HG02970 (cell line): ENCODE results near the gene STK36.

Source experiments
- ATAC-seq: cut with Tn5 transposase; IDR thresholded peaks from one replicate; pipeline ENCODE4 v1.9.1; 2021; ENCODE audit warnings: mild to moderate bottlenecking, moderate library complexity, moderate number of reproducible peaks; ENCODE audit not compliant: unreplicated experiment, low FRiP score

STK36 gene

DNA sequence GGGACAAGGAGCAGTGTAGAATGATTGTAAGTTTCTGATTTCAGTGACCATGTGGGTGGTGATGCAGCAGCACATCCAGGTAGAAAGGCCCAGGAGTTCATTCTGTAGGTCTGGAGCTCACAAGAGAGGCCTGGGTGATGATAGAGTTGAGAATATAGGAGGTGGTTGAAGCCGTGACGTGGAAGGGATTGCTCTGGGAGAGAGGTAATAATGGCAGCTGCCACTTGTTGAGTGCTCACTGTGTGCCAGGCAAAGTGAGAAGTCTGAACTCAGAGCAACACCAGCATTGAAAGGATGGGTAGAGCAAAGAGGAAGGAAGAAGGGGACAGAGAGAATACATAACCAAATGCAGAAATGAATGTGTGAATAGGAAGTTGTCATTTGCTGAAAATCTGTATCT lies 42.0 kb downstream of the STK36 start:
- ATAC-seq: no peak

DNA sequence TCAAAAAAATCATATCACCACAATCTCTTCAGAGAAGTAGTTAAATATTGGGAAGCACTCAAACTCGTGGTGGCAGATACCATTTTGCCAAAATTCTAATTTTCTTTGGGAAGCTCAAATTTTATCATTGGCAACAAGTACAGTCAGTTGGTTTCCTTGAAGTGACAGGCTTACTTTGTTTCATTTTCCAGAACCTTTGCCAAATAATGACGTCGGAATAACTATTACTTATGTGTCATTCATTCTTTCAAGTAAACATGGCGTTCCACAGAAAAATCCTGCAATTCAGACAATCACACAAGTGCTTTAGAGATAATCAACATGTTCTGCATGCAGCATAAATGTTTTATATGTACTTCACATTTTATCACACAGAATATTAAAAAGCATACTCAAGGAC lies 44.2 kb downstream of the STK36 start:
- no peak for ATAC-seq

DNA sequence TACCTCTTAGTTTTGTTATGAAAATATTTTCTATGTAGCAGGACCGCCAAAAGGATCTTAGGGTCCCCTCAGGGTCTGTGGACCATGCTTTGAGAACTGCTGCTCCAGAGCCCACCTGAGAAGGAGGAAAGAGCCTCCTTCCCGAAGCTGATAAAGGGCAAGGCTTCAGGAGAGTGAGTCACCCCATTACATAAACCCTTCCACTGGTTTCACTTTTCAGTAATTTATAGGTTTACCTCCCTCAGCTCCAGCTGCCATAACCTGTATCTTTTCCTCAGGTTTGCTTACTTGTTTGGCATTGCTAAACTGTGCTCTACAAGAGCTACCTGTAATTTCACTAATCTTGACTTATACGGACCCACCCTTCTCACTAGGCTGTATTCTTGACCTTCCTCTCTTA lies 45.4 kb downstream of the STK36 start:
- no peak for ATAC-seq

DNA sequence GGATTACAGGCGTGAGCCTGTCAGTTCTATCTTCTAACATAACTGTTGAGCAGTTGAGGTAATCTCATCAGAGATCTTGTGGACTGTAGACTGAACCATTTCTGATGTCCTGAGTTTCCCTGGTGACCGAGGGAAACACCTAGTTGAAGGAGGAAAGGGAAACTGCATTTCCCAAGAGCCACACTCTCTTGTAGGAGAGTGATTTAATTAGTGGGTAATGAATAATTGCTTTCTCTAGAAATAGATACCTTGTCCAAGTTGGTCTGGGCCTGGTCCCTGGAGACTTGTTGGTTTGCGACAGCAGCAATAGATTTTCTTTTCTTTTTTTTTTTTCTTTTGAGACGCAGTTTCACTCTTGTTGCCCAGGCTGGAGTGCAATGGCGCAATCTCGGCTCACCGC lies 46.2 kb downstream of the STK36 start:
- ATAC-seq: no peak

DNA sequence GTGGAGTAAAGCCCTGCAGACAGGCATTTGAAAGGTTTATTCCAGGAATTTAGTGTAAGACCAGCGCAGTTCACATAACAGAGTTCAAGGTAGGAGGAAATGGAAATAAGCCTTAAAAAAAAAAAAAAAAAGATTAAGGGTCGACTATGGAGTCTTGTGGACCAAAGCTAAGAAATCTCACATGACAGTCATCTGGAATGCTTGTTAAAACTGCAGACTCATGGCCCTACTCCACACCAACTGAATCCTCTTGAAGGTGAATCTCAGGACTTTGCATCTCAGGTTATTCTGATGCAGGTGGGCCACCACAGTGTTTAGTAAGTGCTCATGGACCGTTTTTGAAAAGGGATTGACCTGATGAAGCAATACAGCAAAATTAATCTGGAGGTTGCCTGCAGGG lies 47.6 kb downstream of the STK36 start:
- ATAC-seq: no peak

DNA sequence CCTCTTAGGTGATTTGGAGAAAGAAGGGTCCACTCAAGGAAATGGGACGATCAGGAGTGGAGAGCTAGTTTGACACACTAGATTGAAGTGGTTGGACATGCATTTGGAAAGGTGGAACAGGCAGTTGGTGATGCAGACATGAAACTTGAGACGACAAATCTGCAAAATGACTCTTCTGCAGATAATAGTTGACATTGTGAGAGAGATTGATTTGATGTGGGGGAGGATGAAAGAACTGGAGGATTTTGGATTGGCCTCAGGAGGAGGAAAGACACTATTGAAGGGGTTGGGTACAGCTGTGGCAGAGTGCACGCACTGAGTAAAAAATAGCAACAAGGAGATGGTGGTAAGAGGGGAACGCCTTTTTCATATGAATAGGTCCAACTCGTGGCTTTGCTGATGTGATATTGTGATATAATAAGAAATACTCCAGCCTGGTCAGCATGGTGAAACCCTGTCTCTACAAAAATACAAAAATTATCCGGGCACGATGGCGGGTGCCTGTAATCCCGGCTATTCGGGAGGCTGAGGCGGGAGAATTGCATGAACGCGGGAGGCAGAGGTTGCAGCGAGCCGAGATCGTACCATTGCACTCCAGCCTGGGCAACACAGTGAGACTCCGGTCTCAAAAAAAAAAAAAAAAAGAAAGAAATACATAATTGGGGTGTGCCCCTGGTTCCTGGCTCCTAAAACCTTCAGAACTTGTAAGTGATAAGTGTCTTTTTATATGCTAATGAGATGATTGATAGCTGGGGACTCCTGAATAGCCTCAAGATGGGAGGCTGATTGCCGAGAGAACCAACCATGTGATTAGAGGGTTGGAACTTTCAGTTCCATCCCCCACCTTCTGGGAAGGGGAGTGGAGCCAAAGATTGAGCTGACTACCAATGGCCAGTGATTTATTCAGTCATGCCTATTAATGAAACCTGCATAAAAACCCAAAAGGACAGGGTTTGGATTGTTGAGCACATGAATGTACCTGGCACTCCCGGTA lies 48.5 kb downstream of the STK36 start:
- no peak for ATAC-seq

DNA sequence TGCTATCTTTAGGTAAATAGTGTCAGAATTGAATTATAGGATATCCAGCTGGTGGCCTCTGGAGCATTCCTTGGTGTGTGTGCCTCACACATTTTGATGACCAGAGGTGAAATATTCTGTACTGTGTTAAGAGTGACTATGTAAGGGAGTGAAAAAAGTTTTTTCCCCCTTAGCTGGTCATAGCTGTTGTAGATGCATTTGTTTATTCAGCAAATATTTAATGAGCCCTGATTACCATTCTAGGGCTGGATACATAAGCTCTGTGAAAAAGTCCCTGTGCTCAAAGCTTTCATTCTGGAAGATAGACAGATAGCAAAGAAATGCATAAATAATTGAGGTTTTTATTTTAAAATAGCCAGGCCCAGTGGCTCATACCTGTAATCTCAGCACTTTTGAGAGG lies 49.6 kb downstream of the STK36 start:
- no peak for ATAC-seq

DNA sequence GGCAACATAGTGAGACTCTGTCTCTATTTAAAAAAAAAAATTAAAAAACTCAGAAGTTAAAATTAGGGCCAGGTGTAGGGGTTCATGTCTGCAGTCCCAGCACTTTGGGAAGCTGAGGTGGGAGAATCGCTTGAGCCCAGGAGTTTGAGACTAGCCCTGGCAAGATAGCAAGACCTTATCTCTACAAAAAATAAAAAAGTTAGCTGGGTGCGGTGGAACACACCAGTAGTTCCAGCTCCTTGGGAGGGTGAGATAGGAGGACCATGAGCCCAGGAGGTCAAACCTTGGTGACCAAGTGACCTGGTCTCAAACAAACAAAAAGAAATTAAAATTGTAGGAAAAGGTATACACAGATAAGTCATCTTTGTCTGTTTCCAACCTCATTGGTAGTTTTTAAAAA lies 50.0 kb downstream of the STK36 start:
- no peak for ATAC-seq

DNA sequence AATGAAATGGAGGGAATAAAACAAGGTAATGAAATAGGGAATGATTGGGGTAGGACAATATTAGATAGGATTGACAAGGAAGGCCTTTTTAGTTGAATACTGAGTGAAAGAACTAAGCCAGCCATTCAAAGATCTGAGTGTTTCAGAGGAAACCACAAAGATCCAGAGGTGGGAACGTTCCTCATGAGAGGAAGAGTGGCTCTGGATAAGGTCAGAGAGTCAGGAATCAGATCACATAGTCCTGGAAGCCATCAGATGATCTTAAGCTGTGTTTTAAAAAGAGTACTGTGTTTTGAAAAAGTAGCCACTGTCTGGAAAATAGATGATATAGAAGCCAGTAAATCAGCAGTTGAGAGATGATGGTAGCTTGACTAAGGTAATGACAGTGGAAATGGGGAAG lies 50.5 kb downstream of the STK36 start:
- ATAC-seq: no peak

DNA sequence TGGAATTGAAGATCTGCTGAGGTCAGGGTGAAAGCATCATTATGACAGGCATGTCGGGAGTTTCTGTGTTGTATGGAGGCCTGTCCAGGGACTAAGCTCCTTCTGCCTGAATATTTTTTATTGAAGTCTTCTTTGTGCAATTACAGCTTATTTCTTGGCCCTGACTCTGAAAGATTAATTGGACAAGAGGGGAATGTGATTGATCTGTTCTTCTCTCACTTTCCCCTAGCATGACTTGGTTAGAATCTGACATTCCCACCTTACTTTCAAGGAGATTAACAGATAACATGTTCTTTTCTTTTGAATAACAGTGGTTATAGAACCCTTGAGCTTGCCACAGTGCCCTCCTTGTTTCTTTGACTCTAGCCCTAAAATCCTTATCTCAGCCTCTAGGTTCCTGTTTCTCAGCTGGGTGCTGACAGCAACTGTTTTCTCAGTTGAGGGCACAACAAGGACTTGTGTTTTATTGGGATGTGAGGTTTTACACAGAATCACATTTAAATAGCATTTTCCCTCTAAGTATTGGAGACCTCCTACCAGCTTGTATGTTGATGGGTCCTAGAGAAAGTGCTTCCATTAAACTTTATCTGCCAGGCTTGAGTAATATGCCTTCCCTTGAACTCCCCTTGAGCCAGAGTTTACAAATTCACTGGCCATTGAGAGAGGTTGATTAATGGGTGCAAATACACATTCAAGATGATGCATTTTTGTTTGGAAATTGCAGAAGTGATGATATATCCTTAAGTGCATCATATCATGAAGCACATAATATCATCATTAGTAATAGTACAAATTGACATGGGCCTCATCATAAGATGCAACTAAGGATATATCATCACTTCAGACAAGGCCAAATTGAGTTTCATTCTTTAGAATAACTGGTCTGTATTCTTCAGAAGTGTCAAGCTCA lies 51.2 kb downstream of the STK36 start:
- no peak for ATAC-seq

DNA sequence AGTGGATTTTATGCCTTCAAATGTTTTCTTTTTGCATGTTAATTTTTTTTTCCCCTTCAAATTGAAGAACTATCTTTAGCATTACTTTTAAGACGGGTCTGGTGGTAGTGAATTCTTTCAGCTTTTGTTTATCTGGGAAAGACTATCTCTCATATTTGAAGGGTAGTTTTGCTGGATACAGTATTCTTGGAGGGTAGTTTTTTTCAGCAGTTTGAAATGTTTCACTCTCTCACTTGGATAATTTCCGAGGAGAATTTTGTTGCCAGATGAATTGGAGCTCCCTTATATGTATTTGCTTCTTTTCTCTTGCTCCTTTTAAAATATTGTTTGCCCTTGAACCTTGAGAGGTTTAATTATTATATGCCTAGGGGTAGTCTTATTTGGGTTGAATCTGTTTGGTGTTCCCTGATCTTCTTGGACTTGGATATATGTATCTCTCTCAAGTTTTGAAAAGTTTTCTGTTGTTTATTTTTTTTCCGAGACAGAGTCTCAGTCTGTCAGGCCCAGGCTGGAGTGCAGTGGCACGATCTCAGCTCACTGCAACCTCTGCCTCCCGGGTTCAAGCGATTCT lies 54.2 kb downstream of the STK36 start:
- ATAC-seq: no peak

DNA sequence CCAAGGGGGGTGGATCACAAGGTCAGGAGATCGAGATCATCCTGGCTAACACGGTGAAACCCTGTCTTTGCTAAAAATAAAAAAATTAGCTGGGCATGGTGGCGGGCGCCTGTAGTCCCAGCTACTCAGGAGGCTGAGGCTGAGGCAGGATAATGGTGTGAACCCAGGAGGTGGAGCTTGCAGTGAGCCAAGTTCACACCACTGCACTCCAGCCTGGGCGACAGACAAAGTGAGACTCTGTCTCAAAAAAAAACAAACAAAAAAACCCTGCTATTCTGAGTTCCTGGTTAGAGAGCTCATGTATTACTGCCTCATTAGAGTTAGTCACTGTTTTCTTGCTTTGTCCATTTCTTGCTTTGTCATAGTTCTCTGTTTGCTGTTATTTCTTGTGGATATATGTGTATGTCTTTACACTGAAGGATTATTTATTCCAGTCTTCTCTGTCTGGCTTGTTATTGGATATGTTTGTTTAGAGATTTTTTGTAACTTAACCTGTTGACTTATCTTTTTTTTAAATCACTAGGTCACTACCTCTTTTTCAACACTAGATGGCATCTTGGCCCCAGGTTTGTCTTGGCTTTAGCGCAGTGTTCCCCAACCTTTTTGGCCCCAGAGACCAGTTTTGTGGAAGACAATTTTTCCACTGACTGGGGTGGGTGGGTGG lies 55.7 kb downstream of the STK36 start:
- ATAC-seq: no peak

DNA sequence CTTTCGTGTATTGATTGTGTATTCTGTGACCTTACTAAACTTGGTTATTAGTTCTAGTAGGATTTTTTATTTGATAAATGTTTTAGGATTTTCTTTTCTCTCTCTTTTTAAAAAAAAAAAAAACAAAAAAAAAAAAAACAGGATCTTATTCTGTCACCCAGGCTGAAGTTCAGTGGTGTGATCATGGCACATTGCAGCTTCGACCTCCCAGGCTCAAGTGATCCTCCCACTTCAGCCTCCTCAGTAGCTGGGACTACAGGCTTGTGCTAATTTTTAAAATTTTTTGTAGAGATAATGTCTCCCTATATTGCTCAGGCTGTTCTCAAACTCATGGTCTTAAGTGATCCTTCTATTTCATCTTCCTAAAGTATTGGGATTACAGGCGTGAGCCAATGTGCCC lies 57.8 kb downstream of the STK36 start:
- ATAC-seq: no peak

DNA sequence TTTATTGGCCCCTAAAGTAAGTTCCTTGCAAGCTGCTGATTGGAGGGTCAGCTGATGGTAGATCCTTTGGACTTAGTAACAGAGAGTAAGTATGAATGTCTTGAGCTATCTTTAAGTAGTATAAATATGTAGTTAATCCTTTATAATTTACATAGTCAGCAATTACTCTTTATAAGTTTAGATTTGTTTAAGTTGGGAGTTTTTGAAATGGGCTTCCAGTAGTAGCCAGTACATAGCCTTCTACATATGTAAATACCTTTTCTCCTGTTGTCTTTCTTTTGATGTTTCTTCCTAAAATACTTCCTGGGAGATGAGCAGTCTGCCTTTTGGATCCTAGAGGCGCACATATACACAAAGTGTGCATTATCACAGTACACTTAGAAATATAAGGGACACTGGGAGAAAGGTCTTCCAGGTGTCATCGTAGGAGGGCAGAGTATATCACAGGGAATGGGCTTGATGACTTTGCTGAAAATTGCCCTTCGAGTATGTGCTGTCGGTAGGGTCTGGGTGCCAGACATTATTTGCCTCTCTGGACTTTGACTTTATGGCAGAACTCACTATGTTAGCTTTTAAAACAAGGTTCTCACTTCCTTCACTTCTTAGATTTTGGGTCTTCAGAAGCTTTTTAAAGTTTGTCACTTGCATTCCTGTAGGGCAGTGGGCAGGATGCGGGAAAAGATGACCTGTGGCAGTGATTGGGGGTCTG lies 60.3 kb downstream of the STK36 start:
- ATAC-seq: no peak

DNA sequence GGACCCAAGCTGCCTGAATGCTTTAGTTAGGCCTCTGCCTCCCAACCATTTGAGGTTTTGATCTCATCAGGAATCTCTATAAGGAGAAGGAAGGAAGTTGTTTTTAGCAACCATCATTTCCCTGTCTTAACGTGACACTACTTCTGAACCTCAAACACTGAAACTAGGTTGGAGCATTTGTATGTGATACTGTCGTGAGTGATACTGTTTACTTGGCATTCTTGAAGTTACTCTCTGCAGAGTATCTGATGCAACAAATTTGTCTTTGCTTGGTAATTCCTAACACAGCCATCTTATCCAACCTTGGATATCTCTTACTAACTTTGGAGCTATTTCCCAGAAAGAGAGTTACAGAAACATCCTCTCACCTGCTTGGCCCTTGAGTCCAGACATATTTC lies 60.9 kb downstream of the STK36 start:
- no peak for ATAC-seq

DNA sequence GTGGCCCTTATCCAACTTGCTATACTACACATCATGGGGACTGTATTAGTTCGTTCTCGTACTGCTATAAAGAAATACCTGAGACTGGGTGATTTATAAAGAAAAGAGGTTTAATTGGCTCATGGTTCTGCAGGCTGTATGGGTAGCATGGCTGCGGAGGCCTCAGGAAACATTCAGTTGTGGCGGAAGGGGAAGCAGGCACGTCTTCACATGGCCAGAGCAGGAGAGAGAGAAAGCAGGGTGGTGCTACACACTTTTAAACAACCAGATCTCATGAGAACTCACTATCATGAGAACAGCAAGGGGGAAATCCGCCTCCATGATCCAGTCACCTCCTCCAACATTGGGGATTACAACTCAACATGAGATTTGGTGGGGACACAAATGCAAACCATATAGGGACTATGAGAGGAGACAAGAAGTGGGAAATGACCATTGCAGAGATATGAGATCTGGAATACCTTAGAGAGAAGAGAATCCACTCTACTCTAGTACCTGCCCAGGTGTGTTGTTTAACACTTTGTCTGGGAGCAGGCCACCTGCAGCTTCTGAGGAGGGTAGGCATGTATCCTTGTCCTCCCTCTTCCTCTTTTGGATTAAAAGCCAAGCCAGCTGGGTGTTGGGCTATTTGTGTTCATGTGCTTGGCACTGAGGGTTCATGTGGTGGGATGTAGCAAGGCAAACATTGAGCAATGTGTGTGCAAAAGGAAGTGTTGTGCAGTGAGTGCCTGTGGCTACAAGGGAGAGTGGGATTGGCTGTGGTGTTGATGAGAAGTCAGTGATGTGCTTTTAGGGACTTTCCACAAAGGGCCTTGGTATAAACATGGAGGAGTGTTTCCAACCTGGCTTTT lies 61.5 kb downstream of the STK36 start:
- ATAC-seq: no peak

DNA sequence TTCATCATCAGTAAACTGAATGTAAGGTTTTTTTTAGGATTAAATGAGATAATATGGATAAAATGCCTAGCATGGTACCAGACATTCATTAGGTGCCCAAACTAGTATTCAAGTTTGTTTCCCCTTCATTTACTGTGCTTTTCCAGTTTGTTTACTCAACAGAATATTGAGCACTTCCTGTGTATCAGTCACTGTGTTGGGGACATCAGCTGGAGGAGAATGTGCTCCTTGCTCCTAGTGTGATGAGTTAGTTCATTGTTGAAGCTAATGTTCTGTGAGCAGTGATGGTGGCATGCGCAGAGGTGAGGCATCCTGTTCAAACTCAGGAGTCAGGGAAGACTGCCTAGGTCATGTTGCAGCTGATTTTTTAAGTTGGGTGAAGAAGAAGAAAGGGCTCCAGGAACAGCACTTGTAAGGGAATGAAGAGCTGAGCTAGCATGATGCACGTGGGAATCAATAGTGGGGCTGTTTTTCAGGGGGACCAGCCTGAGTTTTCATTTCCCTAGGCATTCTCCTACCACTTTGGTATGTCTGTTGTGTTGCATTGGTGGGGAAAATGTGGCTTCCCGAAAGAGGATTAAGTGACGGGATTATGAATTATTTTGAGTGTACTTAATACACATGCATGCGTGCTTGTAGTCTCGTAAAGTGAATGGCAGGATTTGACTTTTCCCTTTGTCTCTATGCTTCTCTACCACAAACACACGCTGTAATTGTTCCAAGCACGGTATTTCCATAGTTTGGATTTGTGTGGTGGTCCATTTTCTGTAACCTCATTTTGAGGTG lies 62.5 kb downstream of the STK36 start:
- ATAC-seq: no peak

DNA sequence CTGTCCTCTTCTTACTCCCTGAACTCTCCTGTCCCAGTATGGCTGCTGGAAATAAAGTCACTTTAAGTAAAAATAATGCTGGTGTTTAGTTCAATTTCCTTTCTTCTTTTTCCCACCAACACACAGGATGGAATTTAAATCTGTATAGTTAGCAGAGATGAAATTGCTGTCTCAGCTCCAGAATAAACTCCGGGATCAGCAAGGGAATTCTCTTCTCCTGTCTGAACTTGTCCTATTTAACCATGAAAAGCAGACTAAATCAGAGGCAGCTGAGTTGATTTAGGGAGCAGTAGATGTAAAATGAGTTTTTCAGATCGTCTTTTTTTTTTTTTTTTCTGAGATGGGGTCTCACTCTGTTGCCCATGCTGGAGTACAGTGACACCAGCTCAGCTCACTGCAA lies 64.6 kb downstream of the STK36 start:
- no peak for ATAC-seq
